K562 (cell line): ENCODE data around the gene LIPE. TPM values are rescaled to one million over a fixed set of nuclear protein-coding genes. Genes with fewer than 3 reads are reported as not detected.

Experiments used
- BRF1 ChIP-seq: IDR thresholded peaks from 3 replicates; pipeline ENCODE4 v1.6.1; 2011; ENCODE audit warnings: borderline replicate concordance, mild to moderate bottlenecking; ENCODE audit not compliant: insufficient read length; ENCODE audit errors: extremely low read depth
- CCNT2 ChIP-seq: IDR thresholded peaks from 2 replicates; pipeline ENCODE4 v1.6.1; 2011; ENCODE audit warnings: borderline replicate concordance, low read depth, mild to moderate bottlenecking, moderate library complexity, mixed read lengths, low read length; ENCODE audit not compliant: insufficient read length; ENCODE audit errors: extremely low read depth
- GABPA ChIP-seq: fragments of 200-800 bp; sonication (Bioruptor generic); conservative IDR thresholded peaks from 2 replicates; pipeline ENCODE4 v1.6.1; 2016; ENCODE audit warnings: low read depth, missing genetic modification characterization, missing compliant biosample characterization
- GABPB2 ChIP-seq: fragments of 250-450 bp; sonication (Bioruptor Pico); conservative IDR thresholded peaks from 2 replicates; pipeline ENCODE4 v1.5.1; 2021; ENCODE audit warnings: mild to moderate bottlenecking
- HIVEP1 ChIP-seq: fragments of 250-450 bp; sonication (Bioruptor Pico); IDR thresholded peaks from 2 replicates; pipeline ENCODE4 v1.4.0; 2020; ENCODE audit warnings: mild to moderate bottlenecking
- JUNB ChIP-seq: fragments of 450-650 bp; formaldehyde crosslinking; conservative IDR thresholded peaks from 2 replicates; pipeline ENCODE4 v1.4.0; 2020; ENCODE audit warnings: mild to moderate bottlenecking
- NRF1 ChIP-seq, 2 experiments: fragments of 450-650 bp; IDR thresholded peaks in 1 of 2; conservative IDR thresholded peaks in 1 of 2; 2 replicates each; pipeline ENCODE4 v1.6.1; 2014; ENCODE audit warnings: mild to moderate bottlenecking in 2 of 2
- SIN3A ChIP-seq, 2 experiments: fragments of 150-350 bp in 1 of 2; IDR thresholded peaks; 2 replicates each; pipeline ENCODE4 v1.6.1; 2011 to 2016; ENCODE audit warnings: borderline replicate concordance in 2 of 2, low read depth in 2 of 2, low read length in 2 of 2, mild to moderate bottlenecking in 2 of 2, moderate library complexity in 2 of 2; ENCODE audit not compliant: control insufficient read depth in 1 of 2
- SPI1 ChIP-seq: IDR thresholded peaks from 2 replicates; pipeline ENCODE4 v1.6.1; 2011; ENCODE audit warnings: low read depth, low read length, control low read depth, borderline replicate concordance
- SRSF9 ChIP-seq: fragments of 200-400 bp; formaldehyde crosslinking; IDR thresholded peaks from 2 replicates; pipeline ENCODE4 v1.6.1; 2017; ENCODE audit warnings: low read depth, low read length, borderline replicate concordance
- TAL1 ChIP-seq: fragments of 450-650 bp; IDR thresholded peaks from 2 replicates; pipeline ENCODE4 v1.6.1; 2016; ENCODE audit warnings: mild to moderate bottlenecking
- TCF3 ChIP-seq: sonication (generic); formaldehyde crosslinking; IDR thresholded peaks from 2 replicates; pipeline ENCODE4 v1.4.0; 2020; ENCODE audit warnings: mild to moderate bottlenecking, missing genetic modification reagents
- ZFP1 ChIP-seq: fragments of 450-650 bp; formaldehyde crosslinking; IDR thresholded peaks from 2 replicates; pipeline ENCODE4 v1.4.0; 2020; ENCODE audit warnings: mild to moderate bottlenecking, mixed read lengths
- ZMIZ1 ChIP-seq, 2 experiments: fragments of 150-350 bp in 1 of 2; IDR thresholded peaks; 2 replicates each; pipeline ENCODE4 v1.6.1; 2012 to 2016; ENCODE audit warnings: low read depth in 2 of 2, low read length in 2 of 2, mild to moderate bottlenecking in 1 of 2, moderate library complexity in 1 of 2
- ZNF609 ChIP-seq: sonication (generic); formaldehyde crosslinking; IDR thresholded peaks from 2 replicates; pipeline ENCODE4 v1.8.1; 2023; ENCODE audit warnings: missing genetic modification reagents, mild to moderate bottlenecking, borderline replicate concordance
- ZNF830 ChIP-seq: fragments of 250-450 bp; sonication (Bioruptor Pico); IDR thresholded peaks from 2 replicates; pipeline ENCODE4 v1.5.0; 2021; ENCODE audit warnings: mild to moderate bottlenecking
- polyA plus RNA-seq, 8 experiments: library from polyadenylated mRNA; depleted of rRNA in 4 of 8; stranded (reverse) in 5 of 8; unstranded in 3 of 8; fragments of >200 nt; fragmentation: Nextera tagmentation in 2 of 8; fragmentation: Illumina TruSeq in 1 of 8; extraction: Ambion mirVana in 2 of 8; extraction: Trizol in 1 of 8; gene quantifications; 2 replicates each; pipeline versions ENCODE4 v1.2.1 to v1.2.3, GENCODE V29; 2011 to 2014; ENCODE audit warnings: inconsistent platforms in 1 of 8, missing spikeins in 1 of 8
- total RNA-seq, 7 experiments: library from RNA; depleted of rRNA in 6 of 7; stranded (reverse); fragments of >200 nt in 6 of 7; fragmentation: Illumina TruSeq in 2 of 7; extraction: Trizol in 2 of 7; gene quantifications; 2 replicates each; pipeline versions ENCODE4 v1.2.1 to v1.2.3, GENCODE V29; 2011 to 2021; ENCODE audit warnings: low replicate concordance in 1 of 7

The LIPE gene
- total and polyA plus RNA-seq, 9 of the 15 experiments (the other 6 are each of a cell fraction or from before 2014, with no cell fraction given) = 0.22 TPM; not detected in 8

GRCh38 chr19:42433503-42434260 lies 6.5 kb upstream of the LIPE start (continued):
- no peak for TF ChIP-seq ZNF609
- TF ChIP-seq HIVEP1 (CRISPR knock-in tag) = 0 out of 2 replicates have a peak, but pooled peaks have one; percentile 38
- no peak for TF ChIP-seq CCNT2
- TF ChIP-seq ZFP1 (CRISPR knock-in tag) = no peak
- no peak for TF ChIP-seq GABPB2 (CRISPR knock-in tag)
- no peak for TF ChIP-seq SRSF9
- TF ChIP-seq NRF1 (conservative IDR thresholded peaks at IDR 0.05 in 1 of 2, IDR thresholded peaks at IDR 0.05 in 1 of 2) = no peak
- TF ChIP-seq ZNF830 = no peak
- no peak for TF ChIP-seq SPI1
- TF ChIP-seq JUNB (CRISPR knock-in tag) = no peak
- TF ChIP-seq TCF3 (CRISPR knock-in tag) = no peak
- TF ChIP-seq ZMIZ1 (IDR thresholded peaks at IDR 0.05; ENCODE audit: low read depth in 2 of 2, low read length in 2 of 2) = no peak
- TF ChIP-seq SIN3A (IDR thresholded peaks at IDR 0.05; ENCODE audit: borderline replicate concordance in 2 of 2, control insufficient read depth in 1 of 2, low read depth in 2 of 2, low read length in 2 of 2) = no peak
- no peak for TF ChIP-seq BRF1
- TF ChIP-seq GABPA = peak; percentile 33; the same call in 1 of the 2 replicates
- no peak for TF ChIP-seq TAL1
